K562 (cell line): ENCODE data around the gene RPL19. TPM values are rescaled to one million over a fixed set of nuclear protein-coding genes. Genes with fewer than 3 reads are reported as not detected.

Experiments used
- E2F8 ChIP-seq: fragments of 450-650 bp; IDR thresholded peaks from 2 replicates; pipeline ENCODE4 v1.7.1; 2018; ENCODE audit warnings: mild to moderate bottlenecking, low read depth; ENCODE audit not compliant: partially characterized antibody
- EWSR1 ChIP-seq: fragments of 450-650 bp; IDR thresholded peaks from 2 replicates; pipeline ENCODE4 v1.6.1; 2018; ENCODE audit warnings: borderline replicate concordance, mild to moderate bottlenecking, low read depth, moderate library complexity; ENCODE audit not compliant: partially characterized antibody
- PKNOX1 ChIP-seq: fragments of 450-650 bp; IDR thresholded peaks from 2 replicates; pipeline ENCODE4 v1.6.1; 2016
- PML ChIP-seq: IDR thresholded peaks from 2 replicates; pipeline ENCODE4 v1.6.1; 2012; ENCODE audit warnings: low read length, inconsistent platforms
- POLR2AphosphoS5 ChIP-seq: IDR thresholded peaks from 2 replicates; pipeline ENCODE4 v1.6.1; 2011; ENCODE audit warnings: mild to moderate bottlenecking, low read depth, low read length, moderate library complexity; ENCODE audit not compliant: control insufficient read depth, insufficient read depth
- POLR2B ChIP-seq: fragments of 450-650 bp; IDR thresholded peaks from 2 replicates; pipeline ENCODE4 v1.6.1; 2018; ENCODE audit warnings: low read depth; ENCODE audit not compliant: partially characterized antibody
- SIRT6 ChIP-seq: IDR thresholded peaks from one replicate; pipeline ENCODE4 v1.6.1; 2012; ENCODE audit warnings: low read depth, mild to moderate bottlenecking, control low read depth, inconsistent platforms, low read length, moderate library complexity
- TCF15 ChIP-seq: fragments of 250-450 bp; sonication (Bioruptor Pico); IDR thresholded peaks from 2 replicates; pipeline ENCODE4 v1.8.0; 2022; ENCODE audit warnings: moderate library complexity, mild to moderate bottlenecking, inconsistent platforms
- ZBTB40 ChIP-seq, 2 experiments: fragments of 450-650 bp in 1 of 2; sonication (generic) in 1 of 2; formaldehyde crosslinking in 1 of 2; IDR thresholded peaks; 2 replicates each; pipeline versions ENCODE4 v1.7.1 to v1.9.0; 2016 to 2022; ENCODE audit warnings: inconsistent platforms in 1 of 2, mild to moderate bottlenecking in 1 of 2, missing genetic modification reagents in 1 of 2
- ZNF764 ChIP-seq: fragments of 250-450 bp; sonication (Bioruptor Pico); IDR thresholded peaks from 2 replicates; pipeline ENCODE4 v1.4.0; 2020; ENCODE audit warnings: low read depth, mild to moderate bottlenecking, moderate library complexity
- polyA plus RNA-seq, 8 experiments: library from polyadenylated mRNA; depleted of rRNA in 4 of 8; stranded (reverse) in 5 of 8; unstranded in 3 of 8; fragments of >200 nt; fragmentation: Nextera tagmentation in 2 of 8; fragmentation: Illumina TruSeq in 1 of 8; extraction: Ambion mirVana in 2 of 8; extraction: Trizol in 1 of 8; gene quantifications; 2 replicates each; pipeline versions ENCODE4 v1.2.1 to v1.2.3, GENCODE V29; 2011 to 2014; ENCODE audit warnings: inconsistent platforms in 1 of 8, missing spikeins in 1 of 8
- total RNA-seq, 7 experiments: library from RNA; depleted of rRNA in 6 of 7; stranded (reverse); fragments of >200 nt in 6 of 7; fragmentation: Illumina TruSeq in 2 of 7; extraction: Trizol in 2 of 7; gene quantifications; 2 replicates each; pipeline versions ENCODE4 v1.2.1 to v1.2.3, GENCODE V29; 2011 to 2021; ENCODE audit warnings: low replicate concordance in 1 of 7
- TF ChIP-seq, protein P1 (sequence below): sonication (generic); formaldehyde crosslinking; IDR thresholded peaks from 2 replicates; pipeline ENCODE4 v1.8.1; 2022; ENCODE audit warnings: missing genetic modification reagents

The RPL19 gene
- total and polyA plus RNA-seq, 9 of the 15 experiments (the other 6 are each of a cell fraction or from before 2014, with no cell fraction given): 2,263 to 4,614 (median 3,727) TPM

- TF ChIP-seq ZBTB40 (IDR thresholded peaks at IDR 0.05) (0 out of 2 replicates have a peak, but pooled peaks have one; percentile 28), ZBTB40 (CRISPR knock-in tag; IDR thresholded peaks at IDR 0.05) (no peak), POLR2AphosphoS5 (peak; percentile 73; the same call in 1 of the 2 replicates), PKNOX1 (peak; percentile 8; the same call in 1 of the 2 replicates), EWSR1 (no peak), ZNF764 (no peak), TCF15 (CRISPR knock-in tag) (no peak), SIRT6 (peak; percentile 74), PML (peak; percentile 39), E2F8 (peak; percentile 76), POLR2B (peak; percentile 77)
- TF ChIP-seq, protein P1, sequence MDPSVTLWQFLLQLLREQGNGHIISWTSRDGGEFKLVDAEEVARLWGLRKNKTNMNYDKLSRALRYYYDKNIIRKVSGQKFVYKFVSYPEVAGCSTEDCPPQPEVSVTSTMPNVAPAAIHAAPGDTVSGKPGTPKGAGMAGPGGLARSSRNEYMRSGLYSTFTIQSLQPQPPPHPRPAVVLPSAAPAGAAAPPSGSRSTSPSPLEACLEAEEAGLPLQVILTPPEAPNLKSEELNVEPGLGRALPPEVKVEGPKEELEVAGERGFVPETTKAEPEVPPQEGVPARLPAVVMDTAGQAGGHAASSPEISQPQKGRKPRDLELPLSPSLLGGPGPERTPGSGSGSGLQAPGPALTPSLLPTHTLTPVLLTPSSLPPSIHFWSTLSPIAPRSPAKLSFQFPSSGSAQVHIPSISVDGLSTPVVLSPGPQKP (CRISPR knock-in tag): no peak
These were observed 5.0 kb downstream of the RPL19 start (continued) for GRCh38 chr17:39205112-39205526.
